Measurements from ENCODE around the gene LITAF.
"Not testable (repeated sequence)": the region's sequence is repeated elsewhere in the genome, so short reads cannot be mapped to it uniquely, and the experiment has no call there.

The LITAF gene

DNA sequence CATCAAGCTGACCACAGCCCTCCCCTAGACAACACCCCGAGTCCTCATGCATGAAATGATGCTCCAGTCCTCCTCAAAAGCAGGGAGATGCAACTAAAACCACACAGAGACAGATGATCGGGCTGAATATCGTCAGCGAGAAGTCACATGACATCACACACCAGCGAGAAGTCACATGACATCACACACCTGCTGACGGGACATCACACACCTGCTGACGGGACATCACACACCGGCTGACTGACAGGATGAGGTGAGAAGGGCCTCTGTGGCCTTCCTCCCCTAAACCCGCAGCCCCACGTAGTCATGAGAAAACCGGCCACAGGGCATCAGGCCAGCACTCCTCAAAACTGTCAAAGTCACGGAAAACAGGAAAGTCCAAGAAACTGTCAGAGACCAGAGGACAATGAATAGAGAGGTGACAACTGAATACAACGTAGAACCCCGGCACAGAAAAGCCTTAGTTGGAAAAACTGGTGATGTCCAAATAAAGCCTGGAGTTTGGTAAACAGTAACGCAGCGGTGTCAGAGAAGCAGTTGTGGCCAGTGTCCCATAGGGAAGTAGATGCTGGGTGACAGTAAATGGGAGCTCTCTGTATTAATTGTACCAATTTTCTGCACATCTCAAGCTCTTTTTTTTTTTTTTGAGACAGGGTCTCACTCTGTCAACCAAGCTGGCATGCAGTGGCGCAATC lies 14.3 kb downstream of the LITAF start:
- Mint-ChIP-seq H3K27me3 (no peaks in the 10 kb centered on the region), H3K9me3 (no peaks in the 10 kb centered on the region), H3K36me3 (peaks cover 11% of the 10 kb centered on the region), H3K27ac (peak overlapping the region; percentile 74), H3K4me3 (peak overlapping the region; percentile 24), H3K4me1 (peaks cover 79% of the 10 kb centered on the region)

DNA sequence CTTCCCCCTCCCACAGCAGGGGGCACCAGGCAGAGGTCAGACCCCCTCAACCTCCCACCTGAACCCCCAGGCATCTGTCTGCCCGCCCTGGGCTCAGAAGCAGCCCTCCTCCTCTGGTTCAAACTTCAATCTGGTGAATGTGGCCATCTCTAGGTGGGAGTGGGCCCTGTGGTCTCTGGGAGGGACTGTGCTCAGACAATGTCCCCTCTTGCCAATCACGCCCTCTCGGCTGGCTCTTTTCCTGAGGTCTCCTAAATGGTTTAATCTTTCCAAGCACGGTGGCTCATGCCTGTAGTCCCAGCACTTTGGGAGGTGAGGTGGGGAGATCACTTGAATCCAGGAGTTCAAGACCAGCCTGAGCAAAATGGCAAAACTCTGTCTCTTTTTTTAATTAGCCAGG lies 15.2 kb downstream of the LITAF start:
- Mint-ChIP-seq H3K27ac (peak overlapping the region; percentile 68), H3K9me3 (no peaks in the 10 kb centered on the region), H3K36me3 (peaks cover 11% of the 10 kb centered on the region), H3K4me1 (peaks cover 79% of the 10 kb centered on the region), H3K27me3 (no peaks in the 10 kb centered on the region), H3K4me3 (peak overlapping the region; percentile 39)

DNA sequence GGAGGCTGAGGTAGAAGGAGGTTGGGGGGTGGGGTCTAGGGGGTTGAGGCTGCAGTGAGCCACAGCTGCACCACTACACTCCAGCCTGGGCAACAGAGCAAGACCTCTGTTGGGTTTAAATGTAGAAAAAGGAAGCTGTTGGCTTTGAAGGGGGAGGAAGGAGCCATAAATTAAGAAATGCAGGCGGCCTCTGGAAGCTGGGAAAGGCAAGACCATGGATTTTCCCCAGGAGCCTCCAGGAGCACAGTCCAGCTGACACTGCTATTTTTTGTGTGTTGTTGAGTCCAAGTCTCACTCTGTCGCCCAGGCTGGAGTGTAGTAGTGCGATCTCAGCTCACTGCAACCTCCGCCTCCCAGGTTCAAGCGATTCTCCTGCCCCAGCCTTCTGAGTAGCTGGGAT lies 15.9 kb downstream of the LITAF start:
- H3K4me3 Mint-ChIP-seq = peak overlapping the region; percentile 47
- peak overlapping the region; percentile 73 for H3K27ac Mint-ChIP-seq
- H3K9me3 Mint-ChIP-seq = no peaks in the 10 kb centered on the region
- peaks cover 12% of the 10 kb centered on the region for H3K36me3 Mint-ChIP-seq
- H3K27me3 Mint-ChIP-seq = no peaks in the 10 kb centered on the region
- H3K4me1 Mint-ChIP-seq = peaks cover 84% of the 10 kb centered on the region

DNA sequence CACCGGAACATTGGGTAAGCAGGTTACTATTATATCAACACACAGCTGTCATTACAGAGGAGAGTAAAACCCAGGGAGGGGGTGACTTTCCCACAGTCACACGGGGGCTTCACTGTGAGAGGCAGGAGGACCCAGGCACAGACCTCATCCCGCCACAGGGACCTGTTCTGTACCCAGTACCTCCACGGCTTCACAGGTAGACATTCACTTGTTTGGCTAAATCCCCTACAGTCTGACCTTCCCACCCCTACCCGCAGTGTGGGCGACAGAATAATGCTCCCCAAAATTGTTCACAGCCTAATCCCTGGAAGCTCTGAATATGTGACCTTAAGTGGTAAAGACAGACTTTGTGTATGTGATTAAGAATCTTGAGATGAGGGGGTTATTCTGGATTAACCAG lies 16.5 kb downstream of the LITAF start:
- H3K9me3 Mint-ChIP-seq = no peaks in the 10 kb centered on the region
- H3K4me1 Mint-ChIP-seq = peaks cover 83% of the 10 kb centered on the region
- H3K27ac Mint-ChIP-seq = peak overlapping the region; percentile 73
- peaks cover 12% of the 10 kb centered on the region for H3K36me3 Mint-ChIP-seq
- H3K27me3 Mint-ChIP-seq = no peaks in the 10 kb centered on the region
- no peak overlapping the region for H3K4me3 Mint-ChIP-seq

DNA sequence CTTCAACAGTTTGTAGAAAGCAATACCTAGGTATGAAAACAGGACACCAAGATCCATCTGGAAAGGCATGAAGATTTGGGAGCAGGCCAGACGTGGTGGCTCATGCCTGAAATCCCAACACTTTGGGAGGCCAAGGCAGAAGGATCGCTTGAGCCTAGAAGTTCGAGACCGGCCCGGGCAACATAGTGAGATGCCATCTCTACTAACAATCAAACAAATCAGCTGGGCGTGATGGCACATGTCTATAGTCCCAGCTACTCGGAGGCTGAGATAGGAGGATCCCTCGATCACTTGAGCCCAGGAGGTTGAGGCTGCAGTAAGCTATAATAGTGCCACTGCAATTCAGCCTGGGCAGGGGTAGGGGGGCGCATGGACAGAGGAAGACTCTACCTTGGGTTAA lies 20.3 kb downstream of the LITAF start:
- peaks cover 11% of the 10 kb centered on the region for H3K36me3 Mint-ChIP-seq

DNA sequence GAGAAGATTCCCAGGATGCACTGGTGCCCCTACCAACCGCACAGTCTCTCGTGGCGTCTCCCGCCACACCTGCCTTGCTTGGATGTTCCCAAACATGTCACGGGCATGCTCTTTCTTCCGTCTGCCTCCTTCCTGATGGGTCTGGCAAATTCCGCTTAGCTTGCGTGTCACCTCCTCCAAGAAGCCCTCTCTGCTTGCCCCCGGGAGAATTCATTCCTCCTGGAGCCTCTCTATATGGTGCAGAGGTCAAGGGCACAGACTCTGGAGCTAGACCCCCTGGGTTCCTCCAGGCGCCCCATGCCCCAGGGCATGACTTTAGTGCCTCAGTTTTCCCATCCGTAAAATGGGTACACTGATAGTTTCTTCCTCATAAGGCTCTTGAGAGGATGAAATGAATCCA lies 21.1 kb downstream of the LITAF start:
- Mint-ChIP-seq H3K9me3 (no peaks in the 10 kb centered on the region), H3K27ac (peak overlapping the region; percentile 46), H3K36me3 (peaks cover 11% of the 10 kb centered on the region), H3K4me1 (peaks cover 79% of the 10 kb centered on the region), H3K27me3 (no peaks in the 10 kb centered on the region), H3K4me3 (no peak overlapping the region)

More for the DNA sequence above, 20.3 kb downstream of the LITAF start:
- Mint-ChIP-seq H3K4me1 (peaks cover 79% of the 10 kb centered on the region), H3K27ac (peak overlapping the region; percentile 46), H3K9me3 (no peaks in the 10 kb centered on the region), H3K27me3 (no peaks in the 10 kb centered on the region), H3K4me3 (no peak overlapping the region)

DNA sequence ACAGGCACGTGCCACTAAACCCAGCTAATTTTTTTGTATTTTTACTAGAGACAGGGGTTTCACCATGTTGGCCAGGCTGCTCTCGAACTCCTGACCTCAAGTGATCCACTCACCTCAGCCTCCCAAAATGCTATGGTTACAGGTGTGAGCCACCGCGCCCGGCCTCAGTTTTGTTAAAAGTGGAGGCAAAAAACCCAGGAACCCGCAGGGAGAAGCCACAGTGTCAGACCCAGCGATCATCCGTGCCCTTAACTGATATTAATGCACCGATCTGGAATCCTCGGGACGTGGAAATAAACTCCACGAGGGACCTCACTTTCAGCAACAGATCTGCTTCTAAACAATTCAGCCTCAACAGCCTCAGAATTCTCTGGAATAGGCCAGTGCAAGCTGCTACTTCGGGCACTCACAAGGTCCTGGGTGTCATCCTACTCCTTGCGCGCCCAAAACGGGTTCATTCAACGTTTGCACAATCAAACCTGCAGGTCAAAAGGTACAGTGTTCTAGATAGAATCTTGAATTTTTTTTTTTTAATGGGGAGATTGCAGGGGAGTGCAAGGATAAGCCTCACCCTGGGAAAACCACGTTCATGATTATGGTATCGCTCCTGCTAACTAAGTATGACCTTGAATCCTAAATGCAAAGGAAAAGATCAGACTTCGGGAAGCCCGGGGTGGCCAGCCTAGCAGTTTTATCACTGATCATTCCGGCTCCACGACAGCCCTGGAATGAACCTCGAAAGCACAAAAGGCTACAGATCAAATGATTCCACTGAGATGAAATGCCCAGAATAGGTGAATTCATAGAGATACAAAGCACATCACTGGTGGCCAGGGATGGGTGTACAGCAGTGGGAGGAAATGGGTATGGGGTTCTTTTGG lies 22.4 kb downstream of the LITAF start:
- Mint-ChIP-seq H3K9me3 (no peaks in the 10 kb centered on the region), H3K27ac (peak overlapping the region; percentile 94), H3K36me3 (peaks cover 8% of the 10 kb centered on the region), H3K4me1 (peaks cover 79% of the 10 kb centered on the region), H3K4me3 (peak overlapping the region; percentile 19), H3K27me3 (no peaks in the 10 kb centered on the region)

DNA sequence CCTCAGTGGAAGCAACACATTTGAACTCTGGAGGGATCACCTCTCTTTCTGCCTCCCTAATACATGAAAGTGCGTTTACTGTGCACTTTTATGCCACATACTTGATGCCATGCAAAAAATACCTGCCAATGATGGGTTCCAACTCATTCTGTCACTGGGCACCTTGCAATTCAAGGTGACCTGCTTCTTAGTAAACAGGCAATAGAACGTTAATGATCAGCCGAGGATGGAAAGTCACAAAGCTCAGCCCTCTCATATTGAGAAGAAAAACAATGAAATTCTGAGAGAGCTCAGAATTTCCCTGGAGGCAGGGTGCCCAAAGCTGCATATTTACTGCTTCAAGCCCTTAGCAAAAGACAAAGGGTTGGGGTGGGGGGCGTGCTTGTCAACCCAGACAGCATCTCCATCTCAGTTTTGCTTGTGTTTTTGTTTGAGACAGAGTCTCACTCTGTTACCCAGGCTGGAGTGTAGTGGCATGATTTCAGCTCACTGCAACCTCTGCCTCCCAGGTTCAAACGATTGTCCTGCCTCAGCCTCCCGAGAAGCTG lies 23.2 kb downstream of the LITAF start:
- peak overlapping the region; percentile 94 for H3K27ac Mint-ChIP-seq
- H3K4me1 Mint-ChIP-seq = peaks cover 85% of the 10 kb centered on the region
- H3K4me3 Mint-ChIP-seq = peak overlapping the region; percentile 65
- H3K36me3 Mint-ChIP-seq = peaks cover 8% of the 10 kb centered on the region
- H3K9me3 Mint-ChIP-seq = no peaks in the 10 kb centered on the region
- no peaks in the 10 kb centered on the region for H3K27me3 Mint-ChIP-seq

DNA sequence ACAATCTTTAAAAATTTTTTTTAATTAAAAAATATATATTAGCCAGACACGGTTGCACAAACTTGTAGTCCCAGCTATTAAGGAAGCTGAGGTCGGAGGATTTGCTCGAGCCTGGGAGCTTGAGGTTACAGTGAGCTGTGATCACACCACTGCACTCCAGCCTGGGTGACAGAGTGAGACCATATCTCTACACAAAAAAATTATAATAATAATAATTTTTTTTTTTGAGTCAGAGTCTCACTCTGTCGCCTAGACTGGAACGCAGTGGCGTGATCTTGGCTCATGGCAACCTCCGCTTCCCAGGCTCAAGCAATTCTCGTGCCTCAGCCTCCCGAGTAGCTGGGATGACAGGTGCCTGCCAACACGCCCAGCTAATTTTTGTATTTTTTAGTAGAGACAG lies 23.8 kb downstream of the LITAF start:
- peak overlapping the region; percentile 94 for H3K27ac Mint-ChIP-seq
- peaks cover 8% of the 10 kb centered on the region for H3K36me3 Mint-ChIP-seq
- no peaks in the 10 kb centered on the region for H3K9me3 Mint-ChIP-seq
- peak overlapping the region; percentile 65 for H3K4me3 Mint-ChIP-seq
- peaks cover 86% of the 10 kb centered on the region for H3K4me1 Mint-ChIP-seq
- H3K27me3 Mint-ChIP-seq = no peaks in the 10 kb centered on the region

DNA sequence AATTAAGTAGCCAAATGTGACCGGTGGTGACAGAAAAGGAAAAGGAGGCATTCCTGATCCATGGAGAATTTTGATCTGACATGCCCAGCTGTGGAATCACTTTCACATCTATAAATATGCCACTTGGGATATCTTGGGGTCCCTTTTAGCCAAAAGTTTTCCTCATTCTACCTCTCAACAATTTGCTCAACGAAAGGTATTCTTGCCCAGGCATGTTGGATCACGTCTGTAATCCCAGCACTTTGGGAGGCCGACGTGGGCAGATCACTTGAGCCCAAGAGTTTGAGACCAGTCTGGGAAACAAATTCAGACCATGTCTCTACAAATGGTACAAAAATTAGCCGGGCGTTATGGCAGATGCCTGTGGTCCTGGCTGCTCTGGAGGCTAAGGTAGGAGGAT lies 24.3 kb downstream of the LITAF start:
- Mint-ChIP-seq H3K9me3 (no peaks in the 10 kb centered on the region), H3K4me3 (peak overlapping the region; percentile 87), H3K4me1 (peaks cover 89% of the 10 kb centered on the region), H3K27me3 (no peaks in the 10 kb centered on the region), H3K36me3 (peaks cover 8% of the 10 kb centered on the region), H3K27ac (no peak overlapping the region)

DNA sequence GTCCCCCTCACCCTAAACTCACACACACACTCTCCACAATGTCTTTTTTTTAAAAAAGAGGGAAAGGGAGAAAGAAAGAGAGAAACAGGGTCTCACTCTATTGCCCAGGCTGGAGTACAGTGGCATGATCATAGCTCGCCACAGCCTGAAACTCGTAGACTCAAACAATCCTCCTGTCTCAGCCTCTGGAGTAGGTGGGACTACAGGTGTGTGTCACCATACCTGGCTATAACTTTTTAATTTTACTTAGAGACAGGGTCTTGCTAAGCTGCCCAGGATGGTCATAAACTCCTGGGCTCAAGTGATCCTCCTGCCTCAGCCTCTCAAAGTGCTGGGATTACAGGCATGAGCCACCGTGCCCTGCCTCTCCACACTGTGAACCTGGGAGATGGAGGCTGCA lies 24.9 kb downstream of the LITAF start:
- no peaks in the 10 kb centered on the region for H3K9me3 Mint-ChIP-seq
- peaks cover 89% of the 10 kb centered on the region for H3K4me1 Mint-ChIP-seq
- H3K27ac Mint-ChIP-seq = peak overlapping the region; percentile 99
- H3K27me3 Mint-ChIP-seq = no peaks in the 10 kb centered on the region
- peak overlapping the region; percentile 87 for H3K4me3 Mint-ChIP-seq
- H3K36me3 Mint-ChIP-seq = peaks cover 9% of the 10 kb centered on the region

DNA sequence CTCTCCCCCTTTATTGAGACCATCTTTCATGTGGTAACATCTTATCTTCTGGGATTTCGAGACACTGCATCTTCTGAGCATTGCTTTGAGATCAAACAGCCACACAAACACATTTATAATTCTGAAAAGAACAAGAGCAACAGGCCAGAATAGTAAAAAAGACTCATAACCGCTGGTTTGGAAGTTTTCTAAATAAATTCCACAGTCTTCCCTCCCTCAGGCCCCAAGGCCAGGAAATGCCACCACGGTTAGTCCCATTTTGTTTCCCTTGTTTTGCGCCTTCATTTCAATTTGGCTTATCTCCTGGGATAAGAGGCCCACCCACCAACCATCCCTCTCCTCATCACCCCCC lies 25.3 kb downstream of the LITAF start:
- no peaks in the 10 kb centered on the region for H3K27me3 Mint-ChIP-seq
- peak overlapping the region; percentile 87 for H3K4me3 Mint-ChIP-seq
- H3K9me3 Mint-ChIP-seq = no peaks in the 10 kb centered on the region
- peaks cover 89% of the 10 kb centered on the region for H3K4me1 Mint-ChIP-seq
- peak overlapping the region; percentile 99 for H3K27ac Mint-ChIP-seq
- peaks cover 10% of the 10 kb centered on the region for H3K36me3 Mint-ChIP-seq

DNA sequence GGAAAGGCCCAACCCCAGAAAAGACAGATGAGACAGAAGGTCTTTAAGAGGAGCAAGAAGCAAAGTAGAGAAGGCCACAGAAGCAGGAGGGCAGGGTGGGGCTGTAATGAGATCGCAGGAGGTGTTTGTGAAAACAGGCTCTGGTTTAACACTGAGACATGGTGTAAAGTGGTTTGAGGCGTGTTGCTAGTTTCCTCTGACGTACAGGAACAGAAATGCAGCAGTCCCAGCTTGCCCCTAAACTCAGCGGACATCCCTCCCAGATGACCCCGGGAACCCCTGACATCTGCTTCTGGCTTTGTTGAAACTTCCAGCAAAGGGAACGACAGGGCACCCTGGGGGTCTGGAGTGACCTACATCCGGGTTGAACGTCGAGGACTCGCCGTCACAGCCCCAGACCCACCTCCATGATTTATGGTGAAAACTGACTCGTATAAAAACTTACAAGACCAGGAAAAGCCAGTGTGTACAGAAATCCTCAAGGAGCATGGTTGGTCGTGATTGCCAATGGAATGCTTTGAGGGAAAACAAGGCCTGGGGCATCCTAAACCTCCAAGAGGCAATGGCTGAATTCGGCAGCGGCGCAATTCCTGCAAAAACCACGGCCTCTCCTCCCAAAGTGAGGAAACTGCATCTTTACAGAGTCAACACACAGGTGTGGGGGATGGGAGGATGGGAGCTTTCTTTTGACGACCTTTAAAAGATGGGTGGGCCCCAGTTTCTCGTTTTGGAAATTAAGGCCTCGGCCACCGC lies 25.8 kb downstream of the LITAF start:
- H3K4me1 Mint-ChIP-seq = peaks cover 89% of the 10 kb centered on the region
- H3K27me3 Mint-ChIP-seq = no peaks in the 10 kb centered on the region
- H3K9me3 Mint-ChIP-seq = no peaks in the 10 kb centered on the region
- peak overlapping the region; percentile 87 for H3K4me3 Mint-ChIP-seq
- peak overlapping the region; percentile 99 for H3K27ac Mint-ChIP-seq
- peaks cover 15% of the 10 kb centered on the region for H3K36me3 Mint-ChIP-seq

DNA sequence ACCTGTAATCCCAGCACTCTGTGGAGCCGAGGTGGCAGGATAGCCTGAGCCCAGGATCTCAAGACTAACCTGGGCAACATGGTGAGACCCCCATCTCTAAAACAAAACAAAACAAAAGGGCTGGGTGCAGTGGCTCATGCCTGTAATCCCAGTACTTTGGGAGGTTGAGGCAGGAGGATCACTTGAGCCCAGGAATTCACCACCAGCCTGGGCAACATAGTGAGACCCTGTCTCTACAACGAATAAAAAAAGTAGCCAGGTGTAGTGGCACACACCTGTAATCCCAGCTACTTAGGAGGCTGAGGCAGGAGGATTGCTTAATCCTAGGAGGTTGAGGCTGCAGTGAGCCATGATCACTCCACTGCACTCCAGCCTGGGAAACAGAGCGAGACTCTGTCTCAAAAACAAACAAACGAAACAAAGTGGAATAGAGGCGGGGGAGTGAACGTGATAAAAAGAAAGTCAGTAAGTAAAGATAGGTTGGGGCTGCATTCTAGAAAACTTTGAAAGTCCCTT lies 28.4 kb downstream of the LITAF start:
- H3K36me3 Mint-ChIP-seq = peaks cover 20% of the 10 kb centered on the region
- H3K27me3 Mint-ChIP-seq = not testable (repeated sequence)

DNA sequence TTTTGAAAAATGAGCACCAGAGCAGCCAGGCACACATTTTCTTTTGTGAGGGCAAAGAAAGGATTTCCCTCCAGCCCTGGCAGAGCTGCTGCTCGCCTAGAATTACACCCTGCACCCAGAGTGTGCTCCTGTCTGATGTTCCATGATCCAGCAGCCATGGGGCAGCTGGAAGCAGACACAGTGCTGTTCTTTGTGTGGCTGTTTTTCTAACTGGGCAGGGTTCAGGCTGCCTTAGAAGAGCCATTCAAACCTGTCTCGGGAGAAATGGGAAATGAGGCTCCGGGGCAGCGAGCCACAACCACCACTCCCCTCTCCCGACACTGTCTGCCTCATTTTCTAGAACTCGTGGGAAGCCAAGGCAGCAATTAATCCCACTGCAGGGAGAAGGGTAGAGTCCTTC lies 28.9 kb downstream of the LITAF start:
- Mint-ChIP-seq H3K4me3 (no peak overlapping the region), H3K9me3 (no peaks in the 10 kb centered on the region), H3K36me3 (peaks cover 21% of the 10 kb centered on the region), H3K27ac (peak overlapping the region; percentile 72), H3K4me1 (peaks cover 82% of the 10 kb centered on the region), H3K27me3 (no peaks in the 10 kb centered on the region)

More for the DNA sequence above, 28.4 kb downstream of the LITAF start:
- not testable (repeated sequence) for H3K9me3 Mint-ChIP-seq
- H3K4me1 Mint-ChIP-seq = peaks cover 85% of the 10 kb centered on the region
- H3K27ac Mint-ChIP-seq = peak overlapping the region; percentile 95
- H3K4me3 Mint-ChIP-seq = peak overlapping the region; percentile 9
